Right lobe of liver (tissue), 6 donors: ENCODE results near the gene SRCIN1. TPM values are rescaled to one million over a fixed set of nuclear protein-coding genes. Genes with fewer than 3 reads are reported as not detected.
"Not testable (repeated sequence)": the region's sequence is repeated elsewhere in the genome, so short reads cannot be mapped to it uniquely, and the experiment has no call there.

ENCODE experiments used
- ATAC-seq, 4 donors: fragments of 200-7000 bp; cut with Tn5 transposase; one replicate each; pipeline ENCODE4 v1.9.1; 2020; ENCODE audit warnings: mild to moderate bottlenecking in 4 of 4, moderate library complexity in 4 of 4
- DNase-seq, 3 donors: peaks; one replicate each; pipeline ENCODE4 v3.0.0-alpha.2; 2020
- H3K27ac ChIP-seq, 3 donors: fragments of 200-600 bp; one replicate each; pipeline ENCODE4 v1.8.0; 2022
- H3K27me3 ChIP-seq, 2 donors: fragments of 200-600 bp; one replicate each; pipeline ENCODE4 v1.8.0; 2022
- H3K36me3 ChIP-seq, 4 donors: fragments of 200-600 bp; sonication (generic) in 1 of 4; one replicate each; pipeline versions ENCODE4 v1.5.1 to v1.8.0; 2017 to 2022; ENCODE audit warnings: control low read depth in 1 of 4
- H3K4me1 ChIP-seq, 4 donors: fragments of 200-600 bp; sonication (generic) in 1 of 4; one replicate each; pipeline versions ENCODE4 v1.5.1 to v1.8.0; 2017 to 2022; ENCODE audit warnings: control low read depth in 1 of 4
- H3K4me3 ChIP-seq, 3 donors: fragments of 200-600 bp; one replicate each; pipeline ENCODE4 v1.8.0; 2022
- H3K9me3 ChIP-seq, 4 donors: fragments of 200-600 bp; sonication (generic) in 1 of 4; one replicate each; pipeline versions ENCODE4 v1.5.1 to v1.8.0; 2017 to 2022; ENCODE audit warnings: control low read depth in 1 of 4
- CTCF ChIP-seq, 4 donors: fragments of 200-600 bp in 3 of 4; fragments of 450-650 bp in 1 of 4; IDR thresholded peaks; one replicate each; pipeline versions ENCODE4 v1.5.1 to v1.8.0; 2016 to 2022; ENCODE audit warnings: antibody characterized with exemption in 4 of 4, mild to moderate bottlenecking in 2 of 4
- POLR2A ChIP-seq: fragments of 450-650 bp; IDR thresholded peaks from one replicate; pipeline ENCODE4 v1.6.1; 2017; ENCODE audit warnings: antibody characterized with exemption, mild to moderate bottlenecking
- WGBS: methylation state at CpG from one replicate; pipeline ENCODE4 v1.1.6; 2018; ENCODE audit warnings: low coverage, low lambda C conversion rate; ENCODE audit not compliant: insufficient coverage; ENCODE audit errors: missing lambda C conversion rate; 5-methylcytosine and 5-hydroxymethylcytosine counted together
- intact Hi-C, 2 donors: fragments of 100-400 bp; cut with DNase I; formaldehyde crosslinking; loops; one replicate each; pipeline versions ENCODE4 v1.11.2 to v1.14.1; 2022
- total RNA-seq, 6 experiments: library from RNA; depleted of rRNA in 2 of 6; stranded (reverse); fragments of >200 nt in 2 of 6; fragmentation: NEBNext Ultra II Directional in 3 of 6; extraction: Animal tissue kit (Norgen Biotek cat#: 25700) in 3 of 6; gene quantifications; one replicate each; pipeline versions ENCODE4 v1.1.0 to v1.2.4, GENCODE V29; 2016 to 2023
- donor health status: DM: no; HTN: yes; CAD: no.
- donor health status: DM: no; HTN: no; CAD: no.
- donor health status: DM: no; HTN: no; CAD: no.
- donor health status: DM: no; HTN: yes; CAD: no.
- donor health status: DM: no; HTN: yes; CAD: no.

SRCIN1 gene
- total RNA-seq, 6 experiments from 2014 or later: 5.6 to 17.6 (median 11.5) TPM

GRCh38 chr17:38533866-38534497 is 71.8 kb downstream of the SRCIN1 start:
- no peaks in the 10 kb centered on the region for H3K4me1 ChIP-seq
- H3K27me3 ChIP-seq: no peaks in the 10 kb centered on the region
- TF ChIP-seq CTCF (IDR thresholded peaks at IDR 0.05): no peak
- TF ChIP-seq POLR2A: no peak
- DNase-seq: peak in 1 of 3 donors; percentile 26
- WGBS: 54% methylated on average over 4 of the region's 13 CpGs
- no peak overlapping the region for H3K27ac ChIP-seq
- intact Hi-C loops: no loop called here
- H3K4me3 ChIP-seq: no peak overlapping the region
- ATAC-seq: peak in 3 of 4 donors; percentile 17 to 39 (median 25)
- H3K9me3 ChIP-seq: no peaks in the 10 kb centered on the region
- no peaks in the 10 kb centered on the region for H3K36me3 ChIP-seq

- TF ChIP-seq POLR2A (no peak), CTCF (IDR thresholded peaks at IDR 0.05) (no peak)
- Histone ChIP-seq H3K4me3 (no peak overlapping the region), H3K4me1 (no peaks in the 10 kb centered on the region), H3K27ac (no peak overlapping the region), H3K9me3 (no peaks in the 10 kb centered on the region), H3K27me3 (no peaks in the 10 kb centered on the region), H3K36me3 (no peaks in the 10 kb centered on the region)
- DNase-seq (no peak), ATAC-seq (no peak)
- 61% methylated on average over 9 of the region's 9 CpGs for WGBS
- intact Hi-C loops: no loop called here
Observed at GRCh38 chr17:38533241-38533640, 72.5 kb downstream of the SRCIN1 start.

GRCh38 chr17:38532451-38532850 is 73.3 kb downstream of the SRCIN1 start:
- peak in 2 of 4 donors; percentile 25 for ATAC-seq
- no peaks in the 10 kb centered on the region for H3K4me1 ChIP-seq
- no peak for DNase-seq
- TF ChIP-seq POLR2A (no peak), CTCF (IDR thresholded peaks at IDR 0.05) (no peak)
- WGBS: 70% methylated on average over 13 of the region's 16 CpGs
- H3K27me3 ChIP-seq: no peaks in the 10 kb centered on the region
- H3K4me3 ChIP-seq: no peak overlapping the region
- intact Hi-C loops: no loop called here
- no peak overlapping the region for H3K27ac ChIP-seq
- H3K9me3 ChIP-seq: no peaks in the 10 kb centered on the region
- no peaks in the 10 kb centered on the region for H3K36me3 ChIP-seq

GRCh38 chr17:38531761-38532160 is 74.0 kb downstream of the SRCIN1 start:
- intact Hi-C loops, H3K9me3 ChIP-seq, H3K36me3 ChIP-seq, H3K27me3 ChIP-seq, ATAC-seq, H3K4me3 ChIP-seq, DNase-seq, H3K27ac ChIP-seq, H3K4me1 ChIP-seq: not testable (repeated sequence)
- 55% methylated on average over 3 of the region's 11 CpGs for WGBS

- H3K4me1 ChIP-seq, H3K4me3 ChIP-seq, H3K36me3 ChIP-seq, H3K9me3 ChIP-seq, ATAC-seq, intact Hi-C loops, DNase-seq, H3K27me3 ChIP-seq, H3K27ac ChIP-seq: not testable (repeated sequence)
- WGBS: 13% methylated on average over 3 of the region's 11 CpGs
Observed at GRCh38 chr17:38530856-38531255, 74.9 kb downstream of the SRCIN1 start.

- H3K4me3 ChIP-seq, H3K9me3 ChIP-seq, intact Hi-C loops, H3K27me3 ChIP-seq, DNase-seq, ATAC-seq, H3K4me1 ChIP-seq, H3K27ac ChIP-seq, H3K36me3 ChIP-seq: not testable (repeated sequence)
- WGBS: 42% methylated on average over 10 of the region's 10 CpGs
Observed at GRCh38 chr17:38528141-38528540, 77.6 kb downstream of the SRCIN1 start.

GRCh38 chr17:38526526-38526925 is 79.2 kb downstream of the SRCIN1 start:
- H3K27ac ChIP-seq, H3K4me3 ChIP-seq, H3K27me3 ChIP-seq, H3K4me1 ChIP-seq, DNase-seq, H3K9me3 ChIP-seq, ATAC-seq, intact Hi-C loops, H3K36me3 ChIP-seq: not testable (repeated sequence)
- WGBS: 44% methylated on average over 3 of the region's 8 CpGs
